Measurements from ENCODE around the gene TCP11L2. TPM values are rescaled to one million over a fixed set of nuclear protein-coding genes. Genes with fewer than 3 reads are reported as not detected.

The TCP11L2 gene
- total RNA-seq, 1 donor from 2014 or later: 22.0 TPM

- peak within 1 kb of the TSS; percentile 96 for H3K27ac Mint-ChIP-seq (ENCODE audit: unreplicated experiment)
- H3K27me3 ChIP-seq (ENCODE audit: insufficient read depth, low read length): no peaks in the 10 kb centered on the region
- H3K4me1 Mint-ChIP-seq (ENCODE audit: low read depth, unreplicated experiment): peaks cover 8% of the 10 kb centered on the region
- H3K4me3 Mint-ChIP-seq (ENCODE audit: unreplicated experiment): peak within 1 kb of the TSS; percentile 97
- no peaks in the 10 kb centered on the region for H3K36me3 ChIP-seq (ENCODE audit: insufficient read depth, low read length)
- TF ChIP-seq EZH2 (IDR thresholded peaks at IDR 0.05; ENCODE audit: insufficient read depth, low read length): no peak
- TF ChIP-seq, protein P1, sequence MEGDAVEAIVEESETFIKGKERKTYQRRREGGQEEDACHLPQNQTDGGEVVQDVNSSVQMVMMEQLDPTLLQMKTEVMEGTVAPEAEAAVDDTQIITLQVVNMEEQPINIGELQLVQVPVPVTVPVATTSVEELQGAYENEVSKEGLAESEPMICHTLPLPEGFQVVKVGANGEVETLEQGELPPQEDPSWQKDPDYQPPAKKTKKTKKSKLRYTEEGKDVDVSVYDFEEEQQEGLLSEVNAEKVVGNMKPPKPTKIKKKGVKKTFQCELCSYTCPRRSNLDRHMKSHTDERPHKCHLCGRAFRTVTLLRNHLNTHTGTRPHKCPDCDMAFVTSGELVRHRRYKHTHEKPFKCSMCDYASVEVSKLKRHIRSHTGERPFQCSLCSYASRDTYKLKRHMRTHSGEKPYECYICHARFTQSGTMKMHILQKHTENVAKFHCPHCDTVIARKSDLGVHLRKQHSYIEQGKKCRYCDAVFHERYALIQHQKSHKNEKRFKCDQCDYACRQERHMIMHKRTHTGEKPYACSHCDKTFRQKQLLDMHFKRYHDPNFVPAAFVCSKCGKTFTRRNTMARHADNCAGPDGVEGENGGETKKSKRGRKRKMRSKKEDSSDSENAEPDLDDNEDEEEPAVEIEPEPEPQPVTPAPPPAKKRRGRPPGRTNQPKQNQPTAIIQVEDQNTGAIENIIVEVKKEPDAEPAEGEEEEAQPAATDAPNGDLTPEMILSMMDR (IDR thresholded peaks at IDR 0.05; ENCODE audit: insufficient read depth, low read depth, low read length): peak; percentile 93
- H4K20me1 ChIP-seq (ENCODE audit: insufficient read depth, low read length): no peaks in the 10 kb centered on the region
- H3K4me1 ChIP-seq (ENCODE audit: insufficient read depth, low read length): peaks cover 12% of the 10 kb centered on the region
- H3K9me3 ChIP-seq (ENCODE audit: insufficient read depth, low read depth, low read length): no peaks in the 10 kb centered on the region
- H3K36me3 Mint-ChIP-seq (ENCODE audit: low read depth, unreplicated experiment): no peaks in the 10 kb centered on the region
- H3K27me3 Mint-ChIP-seq (ENCODE audit: low read depth, unreplicated experiment): peaks cover 2% of the 10 kb centered on the region
- peak; percentile 90 for DNase-seq (ENCODE audit: low read depth)
- H3K4me2 ChIP-seq (ENCODE audit: low read length): peak within 1 kb of the TSS; percentile 91
- peaks cover 43% of the 10 kb centered on the region for H3K79me2 ChIP-seq (ENCODE audit: insufficient read depth, low read length)
- FAIRE-seq: no peak
- peak within 1 kb of the TSS; percentile 91 for H3K27ac ChIP-seq (ENCODE audit: low read depth, low read length)
- H3K9me3 Mint-ChIP-seq (ENCODE audit: unreplicated experiment): no peaks in the 10 kb centered on the region
- H3K9ac ChIP-seq (ENCODE audit: low read length): peak within 1 kb of the TSS; percentile 91
- peak within 1 kb of the TSS; percentile 99 for H2AFZ ChIP-seq (ENCODE audit: low read depth, low read length)
- H3K4me3 ChIP-seq (ENCODE audit: insufficient read depth, low read depth, low read length): peak within 1 kb of the TSS; percentile 93
Measured at GRCh38 chr12:106357549-106358395, 55.2 kb downstream of the TCP11L2 start, which contains the start of gene POLR3B. POLR3B (plus strand) TSS chr12:106357748; CDS start chr12:106357880, 132 bp downstream.

- no peak for FAIRE-seq
Measured at GRCh38 chr12:106358396-106359241, 56.1 kb downstream of the TCP11L2 start.

More at GRCh38 chr12:106358396-106359241, 56.1 kb downstream of the TCP11L2 start:
- Mint-ChIP-seq H3K36me3 (ENCODE audit: low read depth, unreplicated experiment) (no peaks in the 10 kb centered on the region), H3K4me3 (ENCODE audit: unreplicated experiment) (peak overlapping the region; percentile 97), H3K27ac (ENCODE audit: unreplicated experiment) (peak overlapping the region; percentile 96), H3K4me1 (ENCODE audit: low read depth, unreplicated experiment) (peaks cover 8% of the 10 kb centered on the region), H3K9me3 (ENCODE audit: unreplicated experiment) (no peaks in the 10 kb centered on the region), H3K27me3 (ENCODE audit: low read depth, unreplicated experiment) (peaks cover 1% of the 10 kb centered on the region)
- peak; percentile 75 for DNase-seq (ENCODE audit: low read depth)
- TF ChIP-seq, protein P1 (IDR thresholded peaks at IDR 0.05; ENCODE audit: insufficient read depth, low read depth, low read length): no peak
- no peak for TF ChIP-seq EZH2 (IDR thresholded peaks at IDR 0.05; ENCODE audit: insufficient read depth, low read length)
- Histone ChIP-seq H3K4me3 (ENCODE audit: insufficient read depth, low read depth, low read length) (peak overlapping the region; percentile 93), H3K4me2 (ENCODE audit: low read length) (peak overlapping the region; percentile 91), H3K79me2 (ENCODE audit: insufficient read depth, low read length) (peaks cover 52% of the 10 kb centered on the region), H4K20me1 (ENCODE audit: insufficient read depth, low read length) (no peaks in the 10 kb centered on the region), H3K4me1 (ENCODE audit: insufficient read depth, low read length) (peaks cover 12% of the 10 kb centered on the region), H3K9me3 (ENCODE audit: insufficient read depth, low read depth, low read length) (no peaks in the 10 kb centered on the region), H2AFZ (ENCODE audit: low read depth, low read length) (peak overlapping the region; percentile 99), H3K27me3 (ENCODE audit: insufficient read depth, low read length) (no peaks in the 10 kb centered on the region), H3K9ac (ENCODE audit: low read length) (peak overlapping the region; percentile 91), H3K36me3 (ENCODE audit: insufficient read depth, low read length) (no peaks in the 10 kb centered on the region), H3K27ac (ENCODE audit: low read depth, low read length) (peak overlapping the region; percentile 91)

All from astrocyte (in vitro differentiated cells and primary cell).